Progenitor cell of endocrine pancreas (in vitro differentiated cells): ENCODE measurements around the gene PPP2R2B. TPM values are rescaled to one million over a fixed set of nuclear protein-coding genes. Genes with fewer than 3 reads are reported as not detected.

ENCODE experiments used
- DNase-seq: peaks from one replicate; pipeline ENCODE4 v3.0.0; 2021; ENCODE audit warnings: low spot score; ENCODE audit not compliant: unreplicated experiment
- H3K27ac Mint-ChIP-seq: 2 replicates; pipeline ENCODE4 v1.8.0; 2021; ENCODE audit warnings: mild to moderate bottlenecking, moderate library complexity, mixed read lengths
- H3K27me3 Mint-ChIP-seq: 2 replicates; pipeline ENCODE4 v1.8.0; 2021; ENCODE audit warnings: mixed read lengths
- H3K36me3 Mint-ChIP-seq: 2 replicates; pipeline ENCODE4 v1.8.0; 2022; ENCODE audit warnings: mixed read lengths; ENCODE audit not compliant: insufficient read depth
- H3K4me1 Mint-ChIP-seq: 2 replicates; pipeline ENCODE4 v1.8.0; 2021; ENCODE audit warnings: low read depth, mixed read lengths
- H3K4me3 Mint-ChIP-seq: 2 replicates; pipeline ENCODE4 v1.8.0; 2021; ENCODE audit warnings: low read depth, mild to moderate bottlenecking, moderate library complexity, mixed read lengths
- H3K9me3 Mint-ChIP-seq: 2 replicates; pipeline ENCODE4 v1.8.0; 2021; ENCODE audit warnings: low read depth, mixed read lengths
- total RNA-seq: library from RNA; stranded (reverse); gene quantifications from 2 replicates; pipeline ENCODE4 v1.2.1, GENCODE V29; 2021
- TF ChIP-seq, protein P1 (sequence below): fragments of 200-600 bp; sonication (generic); IDR thresholded peaks from one replicate; pipeline ENCODE4 v1.5.0; 2021; ENCODE audit warnings: antibody characterized with exemption, mild to moderate bottlenecking; ENCODE audit not compliant: unreplicated experiment

The PPP2R2B gene
- total RNA-seq, 1 donor from 2014 or later, result 1.8 TPM

DNA sequence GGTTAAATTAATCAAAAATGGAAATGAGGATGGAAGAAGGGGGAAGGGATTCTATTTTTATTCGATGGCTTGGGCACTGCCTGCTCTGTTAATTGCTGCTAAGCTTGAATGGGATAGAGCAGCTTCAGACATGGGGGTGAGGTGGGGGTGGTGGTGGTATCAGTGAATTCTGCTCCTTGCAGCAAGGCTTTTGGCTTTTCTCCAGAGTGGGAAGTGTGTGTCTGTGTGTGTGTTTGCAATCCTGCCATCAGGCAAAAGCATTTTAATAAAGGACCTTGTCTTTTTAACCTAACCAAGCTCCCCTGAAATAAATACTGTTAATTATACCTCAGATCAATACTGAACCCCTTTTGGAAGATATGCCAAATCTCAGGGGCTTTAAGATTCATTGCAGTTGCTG lies 251.6 kb downstream of the PPP2R2B start:
- no peak overlapping the region for H3K4me3 Mint-ChIP-seq
- no peaks in the 10 kb centered on the region for H3K9me3 Mint-ChIP-seq
- peaks cover 23% of the 10 kb centered on the region for H3K27me3 Mint-ChIP-seq
- H3K27ac Mint-ChIP-seq, result no peak overlapping the region
- TF ChIP-seq, protein P1, sequence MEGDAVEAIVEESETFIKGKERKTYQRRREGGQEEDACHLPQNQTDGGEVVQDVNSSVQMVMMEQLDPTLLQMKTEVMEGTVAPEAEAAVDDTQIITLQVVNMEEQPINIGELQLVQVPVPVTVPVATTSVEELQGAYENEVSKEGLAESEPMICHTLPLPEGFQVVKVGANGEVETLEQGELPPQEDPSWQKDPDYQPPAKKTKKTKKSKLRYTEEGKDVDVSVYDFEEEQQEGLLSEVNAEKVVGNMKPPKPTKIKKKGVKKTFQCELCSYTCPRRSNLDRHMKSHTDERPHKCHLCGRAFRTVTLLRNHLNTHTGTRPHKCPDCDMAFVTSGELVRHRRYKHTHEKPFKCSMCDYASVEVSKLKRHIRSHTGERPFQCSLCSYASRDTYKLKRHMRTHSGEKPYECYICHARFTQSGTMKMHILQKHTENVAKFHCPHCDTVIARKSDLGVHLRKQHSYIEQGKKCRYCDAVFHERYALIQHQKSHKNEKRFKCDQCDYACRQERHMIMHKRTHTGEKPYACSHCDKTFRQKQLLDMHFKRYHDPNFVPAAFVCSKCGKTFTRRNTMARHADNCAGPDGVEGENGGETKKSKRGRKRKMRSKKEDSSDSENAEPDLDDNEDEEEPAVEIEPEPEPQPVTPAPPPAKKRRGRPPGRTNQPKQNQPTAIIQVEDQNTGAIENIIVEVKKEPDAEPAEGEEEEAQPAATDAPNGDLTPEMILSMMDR, result no peak
- H3K36me3 Mint-ChIP-seq, result no peaks in the 10 kb centered on the region
- no peak for DNase-seq
- no peaks in the 10 kb centered on the region for H3K4me1 Mint-ChIP-seq

DNA sequence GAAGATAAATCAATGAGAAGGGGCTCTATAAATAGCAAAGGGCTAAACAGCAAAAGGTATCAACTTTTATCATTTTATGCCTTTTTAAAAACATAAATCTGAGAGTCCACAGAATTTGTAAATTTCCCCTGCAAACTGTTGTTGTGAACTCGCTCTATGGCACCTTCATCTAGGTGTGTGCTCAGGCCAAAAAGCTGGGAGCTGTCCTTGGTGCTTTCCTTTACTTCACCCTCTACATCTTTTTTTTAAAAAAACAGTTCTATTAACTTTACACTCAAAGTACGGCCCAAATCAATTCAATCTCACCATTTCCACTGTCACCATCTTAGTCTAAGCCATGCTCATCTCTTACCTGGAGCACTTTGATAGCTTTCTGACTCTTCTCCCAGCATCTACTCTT lies 254.4 kb downstream of the PPP2R2B start:
- peaks cover 17% of the 10 kb centered on the region for H3K27me3 Mint-ChIP-seq
- no peaks in the 10 kb centered on the region for H3K9me3 Mint-ChIP-seq
- H3K4me3 Mint-ChIP-seq, result no peak overlapping the region
- peaks cover 12% of the 10 kb centered on the region for H3K4me1 Mint-ChIP-seq
- no peak overlapping the region for H3K27ac Mint-ChIP-seq
- DNase-seq, result no peak
- no peaks in the 10 kb centered on the region for H3K36me3 Mint-ChIP-seq
- TF ChIP-seq, protein P1, result no peak

GRCh38 chr5:146623666-146624065 lies 254.9 kb downstream of the PPP2R2B start:
- no peak for DNase-seq
- no peak overlapping the region for H3K4me3 Mint-ChIP-seq
- H3K27me3 Mint-ChIP-seq, result peaks cover 12% of the 10 kb centered on the region
- TF ChIP-seq, protein P1, result no peak
- H3K4me1 Mint-ChIP-seq, result peaks cover 15% of the 10 kb centered on the region
- no peak overlapping the region for H3K27ac Mint-ChIP-seq
- no peaks in the 10 kb centered on the region for H3K36me3 Mint-ChIP-seq
- H3K9me3 Mint-ChIP-seq, result no peaks in the 10 kb centered on the region

GRCh38 chr5:146623009-146623408 lies 255.5 kb downstream of the PPP2R2B start:
- no peak for DNase-seq
- Mint-ChIP-seq H3K36me3 (no peaks in the 10 kb centered on the region), H3K27ac (no peak overlapping the region)

GRCh38 chr5:146622391-146622790 lies 256.2 kb downstream of the PPP2R2B start:
- Mint-ChIP-seq H3K36me3 (no peaks in the 10 kb centered on the region), H3K27me3 (peaks cover 11% of the 10 kb centered on the region), H3K4me1 (peaks cover 18% of the 10 kb centered on the region), H3K9me3 (no peaks in the 10 kb centered on the region), H3K27ac (no peak overlapping the region), H3K4me3 (no peak overlapping the region)
- TF ChIP-seq, protein P1, result peak; percentile 52
- no peak for DNase-seq

More at GRCh38 chr5:146623009-146623408, 255.5 kb downstream of the PPP2R2B start:
- Mint-ChIP-seq H3K27me3 (peaks cover 11% of the 10 kb centered on the region), H3K9me3 (no peaks in the 10 kb centered on the region), H3K4me3 (no peak overlapping the region), H3K4me1 (peaks cover 18% of the 10 kb centered on the region)
- TF ChIP-seq, protein P1, result no peak
